ENCODE data around the gene MPPED2. TPM values are rescaled to one million over a fixed set of nuclear protein-coding genes. Genes with fewer than 3 reads are reported as not detected.

The MPPED2 gene
- total RNA-seq, 1 donor from 2014 or later, result 0.42 TPM

GRCh38 chr11:30487200-30487898, 98.8 kb downstream of the MPPED2 start:
- no peak overlapping the region for H3K4me3 ChIP-seq (ENCODE audit: low read depth, low read length)
- H3K27me3 ChIP-seq (ENCODE audit: control insufficient read depth, insufficient read depth, low read length), result no peaks in the 10 kb centered on the region
- no peak for TF ChIP-seq CTCF (IDR thresholded peaks at IDR 0.05; ENCODE audit: insufficient read depth, low read length, poor library complexity, severe bottlenecking)
- DNase-seq (ENCODE audit: low read depth), result peak; percentile 16
- H3K36me3 ChIP-seq (ENCODE audit: control insufficient read depth, insufficient read depth, low read length), result no peaks in the 10 kb centered on the region

- Histone ChIP-seq H3K4me3 (ENCODE audit: low read depth, low read length) (no peak overlapping the region), H3K27me3 (ENCODE audit: control insufficient read depth, insufficient read depth, low read length) (no peaks in the 10 kb centered on the region), H3K36me3 (ENCODE audit: control insufficient read depth, insufficient read depth, low read length) (no peaks in the 10 kb centered on the region)
- no peak for TF ChIP-seq CTCF (IDR thresholded peaks at IDR 0.05; ENCODE audit: insufficient read depth, low read length, poor library complexity, severe bottlenecking)
- DNase-seq (ENCODE audit: low read depth), result no peak
Measured at GRCh38 chr11:30485756-30486155, 100.4 kb downstream of the MPPED2 start.

- Histone ChIP-seq H3K4me3 (ENCODE audit: low read depth, low read length) (no peak overlapping the region), H3K27me3 (ENCODE audit: control insufficient read depth, insufficient read depth, low read length) (no peaks in the 10 kb centered on the region)
- TF ChIP-seq CTCF (IDR thresholded peaks at IDR 0.05; ENCODE audit: insufficient read depth, low read length, poor library complexity, severe bottlenecking), result no peak
Measured at GRCh38 chr11:30485222-30485621, 100.9 kb downstream of the MPPED2 start.

DNA sequence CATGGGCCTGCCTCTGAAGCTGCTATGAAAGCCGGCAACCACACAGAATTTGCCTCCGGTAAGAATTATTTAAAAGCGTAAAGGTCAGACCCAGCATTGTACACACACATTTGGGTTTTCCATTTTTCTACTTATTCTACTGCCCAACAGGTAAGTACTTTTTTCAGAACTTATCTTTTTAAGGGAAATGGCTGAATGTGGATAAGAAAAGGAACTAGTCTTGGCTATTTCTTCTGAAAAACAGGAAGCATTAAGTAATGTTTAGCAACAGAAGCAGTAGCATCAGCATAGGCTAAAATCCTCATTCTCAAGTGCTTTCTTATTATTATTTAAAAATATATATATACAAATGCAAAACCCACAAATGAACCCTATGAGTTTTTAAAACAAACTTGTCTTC, 103.1 kb downstream of the MPPED2 start:
- Histone ChIP-seq H3K27me3 (ENCODE audit: control insufficient read depth, insufficient read depth, low read length) (no peaks in the 10 kb centered on the region), H3K4me3 (ENCODE audit: low read depth, low read length) (no peak overlapping the region), H3K36me3 (ENCODE audit: control insufficient read depth, insufficient read depth, low read length) (no peaks in the 10 kb centered on the region)
- no peak for TF ChIP-seq CTCF (IDR thresholded peaks at IDR 0.05; ENCODE audit: insufficient read depth, low read length, poor library complexity, severe bottlenecking)
- DNase-seq (ENCODE audit: low read depth), result no peak

More at GRCh38 chr11:30485222-30485621, 100.9 kb downstream of the MPPED2 start:
- DNase-seq (ENCODE audit: low read depth), result no peak
- no peaks in the 10 kb centered on the region for H3K36me3 ChIP-seq (ENCODE audit: control insufficient read depth, insufficient read depth, low read length)

GRCh38 chr11:30481796-30482195, 104.4 kb downstream of the MPPED2 start:
- no peak for DNase-seq (ENCODE audit: low read depth)

More at GRCh38 chr11:30481796-30482195, 104.4 kb downstream of the MPPED2 start:
- no peak for TF ChIP-seq CTCF (IDR thresholded peaks at IDR 0.05; ENCODE audit: insufficient read depth, low read length, poor library complexity, severe bottlenecking)
- Histone ChIP-seq H3K36me3 (ENCODE audit: control insufficient read depth, insufficient read depth, low read length) (no peaks in the 10 kb centered on the region), H3K4me3 (ENCODE audit: low read depth, low read length) (no peak overlapping the region), H3K27me3 (ENCODE audit: control insufficient read depth, insufficient read depth, low read length) (no peaks in the 10 kb centered on the region)
